Subcutaneous abdominal adipose tissue (tissue), 5 donors: ENCODE results near the gene FAM222B.
"Not testable (repeated sequence)": the region's sequence is repeated elsewhere in the genome, so short reads cannot be mapped to it uniquely, and the experiment has no call there.

Experiments used
- H3K27ac ChIP-seq: one replicate; pipeline ENCODE4 v1.7.0; 2013; ENCODE audit warnings: low read depth, mild to moderate bottlenecking, inconsistent platforms, low read length, moderate library complexity
- H3K27me3 ChIP-seq, 5 donors: one replicate each; pipeline ENCODE4 v1.7.0; 2013; ENCODE audit warnings: low read length in 5 of 5, inconsistent platforms in 1 of 5; ENCODE audit not compliant: control insufficient read depth in 5 of 5, insufficient read depth in 4 of 5
- H3K36me3 ChIP-seq, 5 donors: one replicate each; pipeline ENCODE4 v1.7.0; 2013; ENCODE audit warnings: low read length in 5 of 5; ENCODE audit not compliant: control insufficient read depth in 5 of 5, insufficient read depth in 5 of 5
- H3K4me1 ChIP-seq, 5 donors: one replicate each; pipeline ENCODE4 v1.7.0; 2013; ENCODE audit warnings: low read length in 5 of 5, mild to moderate bottlenecking in 3 of 5, moderate library complexity in 1 of 5; ENCODE audit not compliant: control insufficient read depth in 5 of 5, insufficient read depth in 5 of 5
- H3K4me3 ChIP-seq, 5 donors: one replicate each; pipeline ENCODE4 v1.7.0; 2013; ENCODE audit warnings: low read length in 5 of 5, low read depth in 1 of 5
- H3K9ac ChIP-seq, 5 donors: one replicate each; pipeline ENCODE4 v1.7.0; 2013; ENCODE audit warnings: low read length in 5 of 5, mild to moderate bottlenecking in 4 of 5, moderate library complexity in 3 of 5
- H3K9me3 ChIP-seq, 5 donors: one replicate each; pipeline ENCODE4 v1.7.0; 2013; ENCODE audit warnings: low read length in 5 of 5; ENCODE audit not compliant: control insufficient read depth in 5 of 5
- donor health status: healthy.
- donor health status: healthy.
- donor health status: healthy.
- donor health status: healthy.
- donor health status: healthy.

FAM222B gene

GRCh38 chr17:28882154-28882895, 39.7 kb upstream of the FAM222B start:
- H3K9me3 ChIP-seq = no peaks in the 10 kb centered on the region
- no peak overlapping the region for H3K27ac ChIP-seq
- no peaks in the 10 kb centered on the region for H3K4me1 ChIP-seq
- H3K27me3 ChIP-seq = no peaks in the 10 kb centered on the region
- H3K4me3 ChIP-seq = no peak overlapping the region
- H3K9ac ChIP-seq = no peak overlapping the region
- peaks cover 5 to 93% (median 89%) of the 10 kb centered on the region in 5 donors for H3K36me3 ChIP-seq

- Histone ChIP-seq H3K9ac (no peak overlapping the region), H3K27me3 (no peaks in the 10 kb centered on the region), H3K4me1 (no peaks in the 10 kb centered on the region), H3K27ac (no peak overlapping the region), H3K4me3 (no peak overlapping the region), H3K9me3 (no peaks in the 10 kb centered on the region), H3K36me3 (peaks cover 5 to 87% (median 82%) of the 10 kb centered on the region in 5 donors)
These were observed 39.0 kb upstream of the FAM222B start for GRCh38 chr17:28881533-28882056.

GRCh38 chr17:28880572-28880945, 38.0 kb upstream of the FAM222B start:
- Histone ChIP-seq H3K27me3 (no peaks in the 10 kb centered on the region), H3K36me3 (peaks cover 5 to 77% (median 76%) of the 10 kb centered on the region in 5 donors), H3K9me3 (no peaks in the 10 kb centered on the region), H3K9ac (no peak overlapping the region), H3K4me3 (no peak overlapping the region), H3K27ac (no peak overlapping the region), H3K4me1 (no peaks in the 10 kb centered on the region)

GRCh38 chr17:28879886-28880571, 37.4 kb upstream of the FAM222B start:
- no peaks in the 10 kb centered on the region for H3K4me1 ChIP-seq
- peaks cover 5 to 72% (median 71%) of the 10 kb centered on the region in 5 donors for H3K36me3 ChIP-seq
- no peak overlapping the region for H3K9ac ChIP-seq
- no peak overlapping the region for H3K4me3 ChIP-seq
- no peaks in the 10 kb centered on the region for H3K27me3 ChIP-seq
- no peaks in the 10 kb centered on the region for H3K9me3 ChIP-seq
- H3K27ac ChIP-seq = no peak overlapping the region

- no peak overlapping the region for H3K27ac ChIP-seq
- no peak overlapping the region for H3K4me3 ChIP-seq
- H3K27me3 ChIP-seq = no peaks in the 10 kb centered on the region
- no peaks in the 10 kb centered on the region for H3K9me3 ChIP-seq
- no peak overlapping the region for H3K9ac ChIP-seq
- peaks cover 5 to 62% (median 60%) of the 10 kb centered on the region in 5 donors for H3K36me3 ChIP-seq
- no peaks in the 10 kb centered on the region for H3K4me1 ChIP-seq
These were observed 36.4 kb upstream of the FAM222B start for GRCh38 chr17:28878981-28879380.

GRCh38 chr17:28878158-28878910, 35.7 kb upstream of the FAM222B start:
- H3K36me3 ChIP-seq = peaks cover 5 to 55% (median 54%) of the 10 kb centered on the region in 5 donors
- no peaks in the 10 kb centered on the region for H3K27me3 ChIP-seq
- no peak overlapping the region for H3K9ac ChIP-seq
- no peaks in the 10 kb centered on the region for H3K9me3 ChIP-seq
- no peak overlapping the region for H3K27ac ChIP-seq
- no peak overlapping the region for H3K4me3 ChIP-seq
- H3K4me1 ChIP-seq = no peaks in the 10 kb centered on the region

GRCh38 chr17:28877150-28877711, 34.6 kb upstream of the FAM222B start:
- not testable (repeated sequence) for H3K4me1 ChIP-seq, H3K27ac ChIP-seq, H3K4me3 ChIP-seq, H3K9me3 ChIP-seq, H3K27me3 ChIP-seq, H3K9ac ChIP-seq
- H3K36me3 ChIP-seq = peaks cover 5 to 44% (median 43%) of the 10 kb centered on the region in 5 donors

GRCh38 chr17:28875848-28876550, 33.4 kb upstream of the FAM222B start:
- H3K4me1 ChIP-seq = no peaks in the 10 kb centered on the region
- no peak overlapping the region for H3K9ac ChIP-seq
- H3K4me3 ChIP-seq = no peak overlapping the region
- H3K36me3 ChIP-seq = peaks cover 5 to 32% (median 31%) of the 10 kb centered on the region in 5 donors
- H3K27me3 ChIP-seq = no peaks in the 10 kb centered on the region
- no peaks in the 10 kb centered on the region for H3K9me3 ChIP-seq
- H3K27ac ChIP-seq = no peak overlapping the region

- H3K9ac ChIP-seq = no peak overlapping the region
- no peaks in the 10 kb centered on the region for H3K4me1 ChIP-seq
- no peak overlapping the region for H3K27ac ChIP-seq
- no peaks in the 10 kb centered on the region for H3K27me3 ChIP-seq
- no peaks in the 10 kb centered on the region for H3K9me3 ChIP-seq
- H3K4me3 ChIP-seq = no peak overlapping the region
- peaks cover 5 to 19% (median 18%) of the 10 kb centered on the region in 5 donors for H3K36me3 ChIP-seq
These were observed 32.2 kb upstream of the FAM222B start for GRCh38 chr17:28874750-28875149.
